IPS-18c (cell line): ENCODE measurements around the gene RMND5B.
"Not testable (repeated sequence)": the region's sequence is repeated elsewhere in the genome, so short reads cannot be mapped to it uniquely, and the experiment has no call there.

Experiments used
- H3K4me3 ChIP-seq: 2 replicates; pipeline ENCODE4 v1.7.0; 2013; ENCODE audit warnings: low read depth, mild to moderate bottlenecking, low read length, moderate library complexity; ENCODE audit not compliant: insufficient read depth
- H3K9me3 ChIP-seq: one replicate; pipeline ENCODE4 v1.6.1; 2013; ENCODE audit warnings: mild to moderate bottlenecking, low read length, moderate library complexity; ENCODE audit not compliant: control insufficient read depth, insufficient read depth

The RMND5B gene

DNA sequence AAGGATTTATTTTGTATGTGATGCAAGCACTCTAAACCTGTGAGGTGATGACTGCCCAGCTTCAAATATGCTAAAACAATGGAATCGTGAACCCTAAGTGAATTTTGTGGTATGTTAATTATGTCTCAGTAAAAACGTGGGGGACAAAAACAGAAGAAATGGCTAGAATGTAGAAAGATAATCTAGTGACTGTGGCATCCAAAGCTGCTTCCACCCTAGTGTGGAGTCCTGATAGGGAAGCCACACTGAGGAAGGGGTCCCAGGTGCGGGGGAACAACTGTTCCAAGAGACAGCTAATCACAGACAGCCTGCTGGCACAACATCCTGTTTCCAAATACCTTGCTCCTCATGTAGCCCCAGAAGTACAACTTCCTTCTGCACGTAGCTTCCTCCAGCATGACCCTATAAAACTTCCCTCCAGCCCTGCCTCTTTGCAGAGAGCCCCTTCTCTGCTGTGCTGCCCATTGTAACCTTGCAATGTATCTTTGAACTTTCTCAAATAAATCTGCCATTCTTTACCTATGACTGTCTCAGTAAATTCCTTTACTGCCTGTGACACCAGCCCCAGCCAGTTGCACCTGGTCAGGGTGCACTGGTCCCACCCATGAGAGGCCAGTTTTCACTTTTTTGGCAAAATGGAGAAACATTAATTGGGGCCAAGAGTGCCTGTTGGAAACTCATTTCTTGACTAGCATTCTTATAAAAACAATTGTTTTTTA lies 51.5 kb downstream of the RMND5B start:
- no peak overlapping the region for H3K4me3 ChIP-seq
- H3K9me3 ChIP-seq = no peaks in the 10 kb centered on the region

DNA sequence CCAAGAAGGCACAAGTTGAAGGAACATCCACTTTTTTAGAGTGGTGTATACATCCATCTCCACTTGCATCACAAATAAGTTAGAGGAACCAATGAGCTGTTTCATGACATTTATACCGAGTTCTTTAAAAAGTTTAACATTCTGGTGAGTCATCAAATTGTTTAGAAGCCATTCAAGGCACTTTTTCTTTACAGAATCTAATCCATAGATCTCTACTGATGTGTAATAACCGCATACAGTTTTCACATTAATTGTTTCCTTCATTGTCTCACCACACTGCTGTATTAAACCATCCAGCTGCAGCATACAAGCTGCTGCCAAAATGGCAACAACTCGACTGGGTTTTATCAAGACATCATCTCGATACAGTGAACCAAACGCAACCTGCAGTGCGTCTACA lies 55.6 kb downstream of the RMND5B start:
- no peaks in the 10 kb centered on the region for H3K9me3 ChIP-seq
- H3K4me3 ChIP-seq = no peak overlapping the region

DNA sequence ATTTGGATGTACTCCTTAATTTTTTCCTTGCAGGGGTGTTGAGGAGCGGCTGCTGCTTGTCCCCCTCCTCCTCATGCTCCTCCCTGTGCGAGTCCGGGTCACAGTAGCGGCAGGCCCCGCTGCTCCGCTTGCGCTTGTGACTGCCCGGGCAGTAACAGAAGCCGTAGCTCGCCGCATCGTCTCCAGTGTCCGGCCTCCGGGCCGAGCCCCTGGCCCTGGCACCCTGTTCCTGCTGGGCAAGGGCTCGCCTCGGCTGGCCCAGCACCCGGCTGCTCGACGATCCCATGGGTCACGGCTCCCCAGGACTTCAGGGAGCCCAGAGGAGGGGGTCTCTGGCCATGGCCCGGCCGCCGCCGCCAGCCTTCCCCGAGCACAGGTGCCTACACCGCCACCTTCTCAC lies 56.2 kb downstream of the RMND5B start, which contains the start of gene GMCL2:
Gene GMCL2 (minus strand): TSS at position 358 of the 400 bp plus-strand sequence. CDS start 72 bp downstream, at position 286.
- H3K9me3 ChIP-seq = no peaks in the 10 kb centered on the region
- no peak within 1 kb of the TSS for H3K4me3 ChIP-seq

DNA sequence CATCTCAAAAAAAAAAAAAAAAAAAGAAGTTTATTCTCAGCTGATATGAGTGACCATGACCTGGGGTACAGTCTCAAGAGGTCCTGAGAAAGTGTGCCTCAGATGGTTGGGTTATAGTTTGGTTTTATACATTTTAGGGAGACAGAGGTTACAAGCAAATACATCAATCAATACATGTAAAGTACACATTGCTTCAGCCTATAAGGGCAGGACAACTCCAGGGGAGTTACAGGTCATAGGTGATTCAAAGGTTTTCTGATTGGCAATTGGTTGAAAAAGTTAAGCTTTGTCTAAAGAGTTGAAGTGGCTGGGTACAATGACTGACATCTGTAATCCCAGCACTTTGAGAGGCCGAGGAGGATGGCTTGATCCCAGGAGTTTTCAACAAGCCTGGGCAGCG lies 58.6 kb downstream of the RMND5B start:
- no peak overlapping the region for H3K4me3 ChIP-seq

DNA sequence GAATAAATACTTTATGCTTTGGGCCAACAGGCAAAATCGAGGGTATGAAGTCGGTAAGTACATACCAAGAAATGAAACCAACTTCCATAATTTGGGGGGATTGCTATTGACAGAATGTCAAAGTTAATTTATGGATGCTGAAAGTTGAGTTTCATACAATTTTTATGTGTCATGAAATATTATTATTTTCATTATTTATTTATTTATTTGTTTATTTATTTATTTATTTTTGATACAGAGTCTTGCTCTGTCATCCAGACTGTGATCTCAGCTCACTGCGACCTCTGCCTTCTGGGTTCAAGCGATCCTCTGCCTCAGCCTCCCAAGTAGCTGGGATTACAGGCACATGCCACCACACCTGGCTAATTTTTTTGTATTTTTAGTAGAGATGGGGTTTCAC lies 60.8 kb downstream of the RMND5B start:
- Histone ChIP-seq H3K9me3 (peaks cover 4% of the 10 kb centered on the region), H3K4me3 (no peak overlapping the region)

More for the DNA sequence above, 58.6 kb downstream of the RMND5B start:
- peaks cover 4% of the 10 kb centered on the region for H3K9me3 ChIP-seq

DNA sequence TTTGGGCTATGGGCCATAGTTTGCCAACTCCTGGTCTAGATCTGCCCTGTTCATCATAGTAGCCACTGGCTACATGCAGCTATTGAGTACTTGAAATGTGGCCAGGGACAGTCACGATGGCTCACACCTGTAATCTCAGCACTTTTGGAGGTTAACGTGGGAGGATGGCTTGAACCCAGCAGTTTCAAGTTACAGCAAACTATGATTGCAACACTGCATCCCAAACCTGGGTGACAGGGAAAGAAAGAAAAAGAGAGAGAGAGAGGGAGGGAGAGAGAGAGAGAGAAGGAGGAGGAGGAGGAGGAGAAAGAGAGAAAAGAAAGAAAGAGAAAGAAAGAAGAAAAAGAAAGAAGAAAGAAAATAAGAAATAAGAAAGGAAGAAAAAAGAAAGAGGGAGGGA lies 61.4 kb downstream of the RMND5B start:
- H3K9me3 ChIP-seq = peaks cover 4% of the 10 kb centered on the region
- H3K4me3 ChIP-seq = no peak overlapping the region

DNA sequence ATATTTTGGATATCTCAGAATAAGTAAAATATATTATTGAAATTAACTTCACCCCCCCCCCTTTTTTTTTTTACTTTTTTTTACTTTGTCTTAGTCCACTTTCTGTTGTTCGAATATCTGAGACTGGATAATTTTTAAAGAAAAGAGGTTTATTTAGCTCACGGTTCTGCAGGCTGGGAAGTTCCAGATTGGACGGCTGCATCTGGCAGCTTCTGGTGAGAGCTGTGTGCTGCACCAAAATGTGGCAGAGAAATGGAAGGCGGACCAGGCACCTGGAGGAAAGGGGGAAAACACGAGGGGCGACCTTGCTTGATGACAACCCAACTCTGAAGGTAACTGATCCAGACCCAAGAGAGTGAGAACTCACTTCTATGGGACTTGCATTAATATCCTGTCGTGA lies 62.0 kb downstream of the RMND5B start:
- H3K9me3 ChIP-seq = peaks cover 4% of the 10 kb centered on the region
- no peak overlapping the region for H3K4me3 ChIP-seq

DNA sequence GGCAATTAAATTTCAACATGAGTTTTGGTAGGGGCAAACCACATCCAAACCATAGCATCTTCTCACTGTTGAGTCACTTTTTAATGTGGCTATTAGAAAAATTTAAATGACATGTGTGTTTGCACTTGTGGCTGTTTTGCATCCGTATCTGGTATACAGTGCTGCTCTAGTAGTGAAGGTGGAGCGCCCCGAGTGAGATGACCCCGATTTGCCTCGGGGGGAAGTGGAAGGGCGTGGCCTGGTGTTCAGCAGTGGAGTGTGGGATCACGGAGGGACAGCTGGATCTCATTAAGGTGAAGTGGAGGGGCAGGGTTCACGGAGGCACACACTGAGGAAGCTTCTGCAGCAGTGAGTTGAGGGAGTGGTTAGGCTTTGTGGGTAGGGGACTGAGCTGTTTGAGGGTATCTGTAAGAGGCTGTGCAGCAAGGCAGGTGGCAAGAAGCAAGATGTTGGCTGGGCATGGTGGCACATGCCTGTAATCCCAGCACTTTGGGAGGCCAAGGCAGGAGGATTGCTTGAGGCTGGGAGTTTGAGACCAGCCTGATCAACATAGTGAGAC lies 62.5 kb downstream of the RMND5B start:
- peaks cover 4% of the 10 kb centered on the region for H3K9me3 ChIP-seq

DNA sequence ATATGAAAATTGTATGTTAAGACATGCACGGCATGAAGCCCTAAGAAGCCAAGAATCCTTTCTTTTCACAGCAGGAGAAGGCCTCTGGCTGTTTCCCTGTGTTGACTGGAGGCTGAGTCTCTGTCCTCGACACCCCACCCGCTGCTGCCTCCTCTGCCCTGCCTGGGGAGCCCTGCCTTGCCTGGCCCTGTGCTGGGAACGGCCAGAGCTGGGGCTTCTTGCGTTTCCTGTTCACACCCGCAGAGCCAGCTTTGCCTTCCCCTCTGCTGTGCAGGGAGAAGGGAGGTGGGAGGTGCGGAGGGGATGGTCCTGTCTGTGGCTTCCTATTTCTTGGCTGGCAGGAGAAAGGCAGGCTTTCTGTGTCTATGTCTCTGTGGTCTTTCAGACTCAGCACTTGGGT lies 63.2 kb downstream of the RMND5B start:
- H3K9me3 ChIP-seq = peaks cover 4% of the 10 kb centered on the region
- no peak overlapping the region for H3K4me3 ChIP-seq

More for the DNA sequence above, 62.5 kb downstream of the RMND5B start:
- H3K4me3 ChIP-seq = no peak overlapping the region

DNA sequence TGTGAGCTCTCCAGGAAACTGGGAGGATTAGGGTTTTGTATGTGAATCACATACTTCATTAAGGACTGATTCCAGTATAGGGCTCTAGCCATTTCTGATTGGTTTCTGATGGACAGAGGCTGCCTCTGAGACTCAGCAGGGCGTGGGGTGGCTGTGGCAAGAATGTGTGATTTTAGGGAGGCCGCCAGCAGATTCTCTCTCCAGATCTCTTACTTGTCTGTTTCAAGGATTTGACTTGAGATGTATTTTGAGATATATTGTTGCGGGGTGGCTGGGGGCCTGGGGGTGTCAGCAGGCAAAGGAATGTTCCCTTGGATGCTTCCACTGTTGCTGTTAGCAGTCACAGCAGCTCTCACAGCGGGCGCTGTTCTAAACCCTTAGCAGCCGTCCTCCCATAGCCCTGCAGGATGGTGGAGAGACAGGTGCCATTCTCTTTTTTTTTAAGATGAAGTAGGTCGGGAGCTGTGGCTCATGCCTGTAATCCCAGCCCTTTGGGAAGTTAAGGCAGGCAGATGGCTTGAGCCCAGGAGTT lies 65.5 kb downstream of the RMND5B start:
- Histone ChIP-seq H3K4me3 (no peak overlapping the region), H3K9me3 (peaks cover 4% of the 10 kb centered on the region)

DNA sequence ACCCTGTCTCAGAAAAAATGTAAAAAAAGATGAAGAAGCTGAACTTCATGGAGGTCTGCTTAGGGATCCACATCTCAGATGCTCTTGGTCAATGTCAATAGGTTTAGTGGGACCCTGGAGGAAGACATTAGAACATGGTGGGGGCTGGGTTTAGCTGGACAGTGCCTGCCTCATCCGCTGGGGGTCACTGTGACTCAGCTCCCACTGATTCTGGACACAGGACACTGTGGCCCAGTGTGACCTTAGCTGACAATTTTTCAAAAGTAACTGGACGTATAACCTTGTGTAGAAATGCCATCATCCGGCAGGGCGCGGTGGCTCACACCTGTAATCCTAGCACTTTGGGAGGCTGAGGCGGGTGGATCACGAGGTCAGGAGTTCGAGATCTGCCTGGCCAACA lies 66.2 kb downstream of the RMND5B start:
- no peak overlapping the region for H3K4me3 ChIP-seq
- peaks cover 4% of the 10 kb centered on the region for H3K9me3 ChIP-seq

DNA sequence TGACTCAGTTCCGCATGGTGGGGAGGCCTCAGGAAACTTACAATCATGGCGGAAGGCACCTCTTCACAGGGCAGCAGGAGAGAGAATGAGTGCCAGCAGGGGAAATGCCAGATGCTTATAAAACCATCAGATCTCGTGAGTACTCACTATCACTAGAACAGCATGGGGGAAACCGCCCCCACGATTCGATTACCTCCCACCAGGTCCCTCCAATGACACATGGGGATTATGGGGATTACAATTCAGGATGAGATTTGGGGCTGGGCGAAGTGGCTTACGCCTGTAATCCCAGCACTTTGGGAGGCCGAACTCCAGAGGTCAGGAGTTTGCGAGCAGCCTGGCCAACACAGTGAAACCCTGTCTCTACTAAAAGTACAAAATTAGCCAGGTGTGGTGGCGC lies 67.3 kb downstream of the RMND5B start:
- H3K9me3 ChIP-seq, H3K4me3 ChIP-seq: not testable (repeated sequence)

DNA sequence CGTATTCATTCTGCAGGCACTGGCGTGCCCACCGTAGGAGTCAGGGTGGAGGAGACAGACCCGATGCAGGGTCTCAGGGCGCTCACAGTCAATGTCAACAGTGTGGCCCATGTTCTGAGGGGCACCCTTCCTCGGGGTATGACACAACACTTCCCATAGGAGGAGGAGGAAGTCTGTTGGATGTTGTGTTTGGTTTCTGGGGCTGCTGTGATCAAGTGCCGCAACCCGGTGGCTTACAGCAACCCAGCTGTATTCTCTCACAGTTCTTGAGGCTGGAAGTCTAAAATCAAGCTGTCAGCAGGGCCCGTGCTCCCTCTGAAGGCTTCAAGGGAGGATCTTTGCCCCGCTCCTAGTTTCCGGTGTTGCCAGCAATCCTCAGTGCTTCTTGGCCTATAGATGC lies 67.9 kb downstream of the RMND5B start:
- H3K4me3 ChIP-seq = no peak overlapping the region
- H3K9me3 ChIP-seq = no peaks in the 10 kb centered on the region

DNA sequence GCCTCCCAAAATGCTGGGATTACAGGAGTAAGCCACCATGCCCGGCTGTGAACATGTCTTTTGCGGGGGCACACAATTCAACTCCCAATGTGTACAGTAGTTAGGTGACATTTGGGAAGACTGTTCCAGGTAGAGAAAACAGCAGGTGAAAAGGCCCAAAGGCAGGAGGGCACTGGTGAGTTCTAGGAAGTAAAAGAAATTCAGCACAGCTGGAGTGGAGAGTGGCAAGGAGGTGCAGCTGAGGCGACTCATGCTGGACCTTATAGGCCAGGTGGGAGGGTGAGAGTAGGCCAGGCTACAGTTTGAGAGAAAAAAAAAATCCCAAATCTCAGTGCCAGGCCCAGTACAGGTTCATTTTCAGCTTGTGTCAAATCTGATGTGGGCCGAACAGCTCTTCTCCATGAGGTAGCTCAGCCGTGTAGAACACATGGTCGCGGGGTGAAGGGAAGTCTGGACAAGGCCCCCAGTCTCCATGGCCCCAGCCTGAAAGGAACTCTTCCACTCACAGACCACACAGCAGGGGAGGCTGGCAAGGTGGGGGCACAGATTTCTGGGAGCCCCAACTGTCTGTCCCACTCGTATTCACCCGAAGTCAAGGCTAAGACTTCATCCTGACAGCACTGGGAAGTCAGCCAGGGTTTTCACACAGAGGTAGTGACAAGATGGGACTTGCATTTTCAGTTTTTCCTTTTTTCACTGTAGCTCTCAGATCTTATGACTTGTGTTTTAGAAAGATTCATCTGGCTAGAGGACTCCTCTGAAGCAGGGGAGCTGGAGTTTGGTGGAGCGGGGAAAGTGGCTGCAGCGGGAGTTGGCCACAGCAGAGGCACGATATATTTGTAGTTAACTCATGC lies 69.0 kb downstream of the RMND5B start:
- Histone ChIP-seq H3K9me3 (no peaks in the 10 kb centered on the region), H3K4me3 (no peak overlapping the region)
